ENCODE results near the gene MGAT5. TPM values are rescaled to one million over a fixed set of nuclear protein-coding genes. Genes with fewer than 3 reads are reported as not detected.
A peak's percentile ranks its signal among the peaks of the same experiment; 100 is the strongest.

Gene MGAT5
- 14.0 TPM for polyA plus RNA-seq

GRCh38 chr2:134253804-134254203 lies at the start of gene MGAT5:
MGAT5 (plus strand) TSS chr2:134254072; CDS start chr2:134254404, 332 bp downstream.
- Mint-ChIP-seq H3K4me1 (peaks cover 44 to 74% (median 73%) of the 10 kb centered on the region in 3 donors), H3K9me3 (no peaks in the 10 kb centered on the region), H3K27me3 (no peaks in the 10 kb centered on the region), H3K4me3 (peak within 1 kb of the TSS; percentile 72 to 97 (median 90)), H3K36me3 (peaks cover 15% of the 10 kb centered on the region), H3K27ac (peak within 1 kb of the TSS; percentile 74 to 94 (median 84))

GRCh38 chr2:134205087-134205486 lies 48.8 kb upstream of the MGAT5 start:
- Mint-ChIP-seq H3K27ac (no peak overlapping the region), H3K4me3 (no peak overlapping the region), H3K9me3 (no peaks in the 10 kb centered on the region), H3K4me1 (peaks cover 35 to 36% (median 35%) of the 10 kb centered on the region in 3 donors), H3K36me3 (no peaks in the 10 kb centered on the region), H3K27me3 (no peaks in the 10 kb centered on the region)

- Mint-ChIP-seq H3K4me3 (peak overlapping the region in 3 of 4 donors; percentile 3 to 25 (median 5)), H3K4me1 (peaks cover 29 to 32% (median 31%) of the 10 kb centered on the region in 3 donors), H3K9me3 (no peaks in the 10 kb centered on the region), H3K27ac (peak overlapping the region in 1 of 3 donors; percentile 89), H3K36me3 (no peaks in the 10 kb centered on the region), H3K27me3 (no peaks in the 10 kb centered on the region)
These were observed 47.8 kb upstream of the MGAT5 start for GRCh38 chr2:134206031-134206430.

- Mint-ChIP-seq H3K27me3 (no peaks in the 10 kb centered on the region), H3K9me3 (no peaks in the 10 kb centered on the region), H3K36me3 (no peaks in the 10 kb centered on the region), H3K4me1 (peaks cover 25 to 32% (median 27%) of the 10 kb centered on the region in 3 donors), H3K27ac (peak overlapping the region in 2 of 3 donors; percentile 16 to 89), H3K4me3 (peak overlapping the region in 1 of 4 donors; percentile 11)
These were observed 47.3 kb upstream of the MGAT5 start for GRCh38 chr2:134206573-134206972.

- Mint-ChIP-seq H3K27ac (peak overlapping the region in 1 of 3 donors; percentile 71), H3K4me3 (peak overlapping the region in 1 of 4 donors; percentile 75), H3K27me3 (no peaks in the 10 kb centered on the region), H3K9me3 (no peaks in the 10 kb centered on the region), H3K4me1 (peaks cover 22 to 27% (median 24%) of the 10 kb centered on the region in 3 donors), H3K36me3 (peaks cover under 1% of the 10 kb centered on the region)
These were observed 46.2 kb upstream of the MGAT5 start for GRCh38 chr2:134207589-134208209.

GRCh38 chr2:134208825-134209224 lies 45.0 kb upstream of the MGAT5 start:
- Mint-ChIP-seq H3K36me3 (peaks cover 2% of the 10 kb centered on the region), H3K9me3 (no peaks in the 10 kb centered on the region), H3K27ac (peak overlapping the region in 2 of 3 donors; percentile 57 to 77), H3K4me3 (peak overlapping the region in 2 of 4 donors; percentile 0 to 9), H3K4me1 (peaks cover 28 to 31% (median 29%) of the 10 kb centered on the region in 3 donors), H3K27me3 (no peaks in the 10 kb centered on the region)

- Mint-ChIP-seq H3K36me3 (peaks cover 10% of the 10 kb centered on the region), H3K4me3 (peak overlapping the region in 1 of 4 donors; percentile 74), H3K27me3 (no peaks in the 10 kb centered on the region), H3K27ac (peak overlapping the region in 2 of 3 donors; percentile 3 to 35), H3K4me1 (peaks cover 39 to 45% (median 41%) of the 10 kb centered on the region in 3 donors), H3K9me3 (peaks cover 0 to 5% (median 3%) of the 10 kb centered on the region in 3 donors)
These were observed 41.1 kb upstream of the MGAT5 start for GRCh38 chr2:134212746-134213145.

- Mint-ChIP-seq H3K27ac (peak overlapping the region; percentile 18 to 93 (median 59)), H3K4me1 (peaks cover 57 to 62% (median 61%) of the 10 kb centered on the region in 3 donors), H3K36me3 (peaks cover 10% of the 10 kb centered on the region), H3K9me3 (peaks cover 0 to 5% (median 3%) of the 10 kb centered on the region in 3 donors), H3K27me3 (no peaks in the 10 kb centered on the region), H3K4me3 (peak overlapping the region in 1 of 4 donors; percentile 65)
These were observed 37.6 kb upstream of the MGAT5 start for GRCh38 chr2:134216152-134216829.

GRCh38 chr2:134217351-134217750 lies 36.5 kb upstream of the MGAT5 start:
- no peaks in the 10 kb centered on the region for H3K27me3 Mint-ChIP-seq
- peak overlapping the region; percentile 59 to 93 (median 90) for H3K27ac Mint-ChIP-seq
- peaks cover 60 to 64% (median 63%) of the 10 kb centered on the region in 3 donors for H3K4me1 Mint-ChIP-seq
- peaks cover 10% of the 10 kb centered on the region for H3K36me3 Mint-ChIP-seq
- H3K4me3 Mint-ChIP-seq = peak overlapping the region in 3 of 4 donors; percentile 1 to 61 (median 14)
- peaks cover 0 to 5% (median 3%) of the 10 kb centered on the region in 3 donors for H3K9me3 Mint-ChIP-seq

GRCh38 chr2:134217924-134218323 lies 35.9 kb upstream of the MGAT5 start:
- H3K4me3 Mint-ChIP-seq = peak overlapping the region in 3 of 4 donors; percentile 1 to 14 (median 7)
- peaks cover 0 to 5% (median 3%) of the 10 kb centered on the region in 3 donors for H3K9me3 Mint-ChIP-seq
- H3K4me1 Mint-ChIP-seq = peaks cover 56 to 59% (median 57%) of the 10 kb centered on the region in 3 donors
- H3K27ac Mint-ChIP-seq = peak overlapping the region; percentile 59 to 93 (median 90)
- H3K36me3 Mint-ChIP-seq = peaks cover 8% of the 10 kb centered on the region
- no peaks in the 10 kb centered on the region for H3K27me3 Mint-ChIP-seq

- H3K4me1 Mint-ChIP-seq = peaks cover 53 to 55% (median 54%) of the 10 kb centered on the region in 3 donors
- H3K36me3 Mint-ChIP-seq = peaks cover 8% of the 10 kb centered on the region
- no peaks in the 10 kb centered on the region for H3K27me3 Mint-ChIP-seq
- peak overlapping the region; percentile 14 to 89 (median 64) for H3K4me3 Mint-ChIP-seq
- peaks cover 0 to 5% (median 3%) of the 10 kb centered on the region in 3 donors for H3K9me3 Mint-ChIP-seq
- H3K27ac Mint-ChIP-seq = peak overlapping the region in 2 of 3 donors; percentile 59 to 90
These were observed 35.5 kb upstream of the MGAT5 start for GRCh38 chr2:134218414-134218813.

GRCh38 chr2:134218930-134219658 lies 34.8 kb upstream of the MGAT5 start:
- Mint-ChIP-seq H3K9me3 (peaks cover 0 to 5% (median 3%) of the 10 kb centered on the region in 3 donors), H3K36me3 (peaks cover 9% of the 10 kb centered on the region), H3K27me3 (no peaks in the 10 kb centered on the region), H3K4me3 (peak overlapping the region; percentile 14 to 89 (median 65)), H3K27ac (peak overlapping the region; percentile 59 to 90 (median 90)), H3K4me1 (peaks cover 50 to 57% (median 52%) of the 10 kb centered on the region in 3 donors)

- no peaks in the 10 kb centered on the region for H3K9me3 Mint-ChIP-seq
- peaks cover 52 to 60% (median 56%) of the 10 kb centered on the region in 3 donors for H3K4me1 Mint-ChIP-seq
- H3K4me3 Mint-ChIP-seq = peak overlapping the region in 2 of 4 donors; percentile 1 to 58
- H3K27me3 Mint-ChIP-seq = no peaks in the 10 kb centered on the region
- peak overlapping the region; percentile 59 to 90 (median 90) for H3K27ac Mint-ChIP-seq
- H3K36me3 Mint-ChIP-seq = peaks cover 3% of the 10 kb centered on the region
These were observed 33.4 kb upstream of the MGAT5 start for GRCh38 chr2:134220344-134220974.

- Mint-ChIP-seq H3K4me1 (peaks cover 31 to 59% (median 45%) of the 10 kb centered on the region in 3 donors), H3K36me3 (peaks cover 3% of the 10 kb centered on the region), H3K4me3 (no peak overlapping the region), H3K27me3 (no peaks in the 10 kb centered on the region), H3K27ac (no peak overlapping the region), H3K9me3 (no peaks in the 10 kb centered on the region)
These were observed 29.9 kb upstream of the MGAT5 start for GRCh38 chr2:134224005-134224404.
